ENCODE results near the gene CEP112.

GRCh38 chr17:66002063-66002585 lies 189.8 kb downstream of the CEP112 start:
- TF ChIP-seq CTCF (conservative IDR thresholded peaks at IDR 0.05): no peak
- TF ChIP-seq ZFX (IDR thresholded peaks at IDR 0.05): no peak

All from C4-2B (cell line).